T-cell (primary cell): Measurements from ENCODE around the gene TAF9B. TPM values are rescaled to one million over a fixed set of nuclear protein-coding genes. Genes with fewer than 3 reads are reported as not detected.
"Not testable (repeated sequence)": the region's sequence is repeated elsewhere in the genome, so short reads cannot be mapped to it uniquely, and the experiment has no call there.

Experiments
- ATAC-seq, 4 experiments: fragments of 200-7000 bp in 3 of 4; fragments of 150-1000 bp in 1 of 4; cut with Tn5 transposase; replicated peaks in 1 of 4; 1 replicate in 3 of 4; 2 replicates in 1 of 4; pipeline ENCODE4 v1.10.0; 2021; ENCODE audit warnings: moderate library complexity in 3 of 4, mild to moderate bottlenecking in 2 of 4, moderate number of reproducible peaks in 1 of 4
- CTCF ChIA-PET, 2 donors: fragments of 300-600 bp; sonication (Branson Sonifier 250); formaldehyde crosslinking; loops; one replicate each; lab custom pipeline; 2022; ENCODE audit warnings: antibody characterized with exemption in 2 of 2; lab: Charles Lee
- POLR2A ChIA-PET, 2 donors: fragments of 300-600 bp; sonication (Branson Sonifier 250); formaldehyde crosslinking; loops; one replicate each; lab custom pipeline; 2022; ENCODE audit warnings: antibody characterized with exemption in 2 of 2; lab: Charles Lee
- DNase-seq, 35 experiments: peaks; one replicate each; pipeline versions ENCODE4 v3.0.0 to v3.0.0-alpha.2; 2013 to 2023
- H3K27ac ChIP-seq: one replicate; pipeline ENCODE4 v1.5.1; 2013; ENCODE audit warnings: low read length
- H3K27me3 ChIP-seq, 2 experiments: replicated peaks in 1 of 2; 1 replicate in 1 of 2; 2 replicates in 1 of 2; pipeline versions ENCODE4 v1.6.1 to v1.7.0; 2013; ENCODE audit warnings: low read length in 1 of 2, mixed read lengths in 1 of 2; ENCODE audit not compliant: control insufficient read depth in 2 of 2, insufficient read depth in 2 of 2; ENCODE audit errors: extremely low read depth in 1 of 2
- H3K36me3 ChIP-seq, 2 donors: 1 replicate in 1 of 2; 2 replicates in 1 of 2; pipeline versions ENCODE4 v1.6.1 to v1.7.0; 2013; ENCODE audit warnings: low read length in 1 of 2; ENCODE audit not compliant: control insufficient read depth in 2 of 2, insufficient read depth in 1 of 2; ENCODE audit errors: extremely low read depth in 1 of 2
- H3K4me1 ChIP-seq, 2 experiments: 1 replicate in 1 of 2; 2 replicates in 1 of 2; pipeline versions ENCODE4 v1.6.1 to v1.7.0; 2013; ENCODE audit warnings: low read length in 2 of 2, mixed read lengths in 1 of 2; ENCODE audit not compliant: insufficient read depth in 2 of 2, control insufficient read depth in 1 of 2; ENCODE audit errors: extremely low read depth in 1 of 2
- H3K4me3 ChIP-seq, 2 donors: 1 replicate in 1 of 2; 2 replicates in 1 of 2; pipeline versions ENCODE4 v1.5.1 to v1.7.0; 2013; ENCODE audit warnings: mild to moderate bottlenecking in 2 of 2, low read length in 1 of 2, moderate library complexity in 1 of 2; ENCODE audit not compliant: control insufficient read depth in 1 of 2; ENCODE audit errors: extremely low read depth in 1 of 2
- H3K9me3 ChIP-seq: 2 replicates; pipeline ENCODE4 v1.7.0; 2013
- H3K27ac Mint-ChIP-seq, 2 donors: one replicate each; pipeline ENCODE4 v1.8.0; 2020 to 2021; ENCODE audit warnings: mild to moderate bottlenecking in 2 of 2, mixed read lengths in 2 of 2
- H3K27me3 Mint-ChIP-seq, 2 donors: one replicate each; pipeline ENCODE4 v1.8.0; 2021 to 2022; ENCODE audit warnings: mixed read lengths in 2 of 2
- H3K36me3 Mint-ChIP-seq: one replicate; pipeline ENCODE4 v1.8.0; 2021; ENCODE audit warnings: mixed read lengths
- H3K4me1 Mint-ChIP-seq, 3 donors: one replicate each; pipeline ENCODE4 v1.8.0; 2020 to 2022; ENCODE audit warnings: mixed read lengths in 3 of 3, mild to moderate bottlenecking in 1 of 3
- H3K4me3 Mint-ChIP-seq, 3 donors: one replicate each; pipeline ENCODE4 v1.8.0; 2020 to 2022; ENCODE audit warnings: mild to moderate bottlenecking in 3 of 3, mixed read lengths in 3 of 3, moderate library complexity in 3 of 3
- H3K9me3 Mint-ChIP-seq, 3 donors: one replicate each; pipeline ENCODE4 v1.8.0; 2020 to 2022; ENCODE audit warnings: mixed read lengths in 3 of 3
- WGBS: methylation state at CpG from one replicate; pipeline ENCODE4 v1.1.5; 2013; ENCODE audit warnings: missing lambda C conversion rate; ENCODE audit not compliant: insufficient coverage; 5-methylcytosine and 5-hydroxymethylcytosine counted together
- total RNA-seq, 35 experiments: library from RNA in 6 of 35; stranded (reverse) in 6 of 35; fragments of 120-200 nt in 1 of 35; gene quantifications; one replicate each; pipeline versions ENCODE4 v1.2.1 to v1.2.4 and lab custom pipeline; 2013 to 2026

TAF9B gene
- total RNA-seq, 5 donors from 2014 or later (not counting 1 experiment from before 2014, with no cell fraction given) = 8.3 to 18.4 (median 17.5) TPM

GRCh38 chrX:78160711-78161110 lies 21.3 kb upstream of the TAF9B start:
- peaks cover 0 to 26% of the 10 kb centered on the region in 2 donors for H3K27me3 Mint-ChIP-seq

GRCh38 chrX:78157846-78158245 lies 18.4 kb upstream of the TAF9B start:
- H3K4me3 ChIP-seq, H3K9me3 Mint-ChIP-seq, ATAC-seq, CTCF ChIA-PET, DNase-seq, POLR2A ChIA-PET, H3K4me3 Mint-ChIP-seq, H3K36me3 Mint-ChIP-seq, H3K27me3 ChIP-seq, H3K36me3 ChIP-seq, H3K9me3 ChIP-seq, H3K27ac ChIP-seq, H3K27ac Mint-ChIP-seq: not testable (repeated sequence)
- 79% methylated on average over 4 of the region's 10 CpGs for WGBS
- peaks cover 0 to 27% of the 10 kb centered on the region in 2 donors for H3K27me3 Mint-ChIP-seq
- H3K4me1 Mint-ChIP-seq = peaks cover 0 to 29% (median 27%) of the 10 kb centered on the region in 3 donors
- H3K4me1 ChIP-seq = peaks cover 0 to 14% of the 10 kb centered on the region in 2 experiments

More at GRCh38 chrX:78160711-78161110, 21.3 kb upstream of the TAF9B start:
- H3K36me3 Mint-ChIP-seq, H3K4me3 Mint-ChIP-seq, H3K9me3 ChIP-seq, H3K36me3 ChIP-seq, CTCF ChIA-PET, ATAC-seq, H3K4me3 ChIP-seq, H3K27me3 ChIP-seq, DNase-seq, H3K9me3 Mint-ChIP-seq, H3K27ac ChIP-seq, H3K27ac Mint-ChIP-seq: not testable (repeated sequence)
- H3K4me1 Mint-ChIP-seq = peaks cover 0 to 30% (median 27%) of the 10 kb centered on the region in 3 donors
- WGBS = no CpG with 5 or more reads among the region's 4 CpGs
- peaks cover 0 to 14% of the 10 kb centered on the region in 2 experiments for H3K4me1 ChIP-seq
- POLR2A ChIA-PET = interaction anchor here in 1 of 2 donors (0.6 kb wide), 1 partner anchor 35 kb away, joined by 3 read pairs; no protein-coding TSS in a partner anchor

GRCh38 chrX:78157373-78157772 lies 17.9 kb upstream of the TAF9B start:
- Mint-ChIP-seq H3K27ac (peak overlapping the region in 1 of 2 donors; percentile 39), H3K4me1 (peaks cover 0 to 27% (median 26%) of the 10 kb centered on the region in 3 donors), H3K27me3 (peaks cover 0 to 25% of the 10 kb centered on the region in 2 donors)
- CTCF ChIA-PET, H3K4me3 ChIP-seq, H3K4me3 Mint-ChIP-seq, H3K9me3 ChIP-seq, POLR2A ChIA-PET, H3K9me3 Mint-ChIP-seq, H3K36me3 Mint-ChIP-seq, H3K36me3 ChIP-seq, H3K27ac ChIP-seq, H3K27me3 ChIP-seq, ATAC-seq: not testable (repeated sequence)
- peaks cover 0 to 14% of the 10 kb centered on the region in 2 experiments for H3K4me1 ChIP-seq
- no CpG with 5 or more reads among the region's 2 CpGs for WGBS
- DNase-seq = peak in 21 of 35 experiments; percentile 5 to 42 (median 15)

DNA sequence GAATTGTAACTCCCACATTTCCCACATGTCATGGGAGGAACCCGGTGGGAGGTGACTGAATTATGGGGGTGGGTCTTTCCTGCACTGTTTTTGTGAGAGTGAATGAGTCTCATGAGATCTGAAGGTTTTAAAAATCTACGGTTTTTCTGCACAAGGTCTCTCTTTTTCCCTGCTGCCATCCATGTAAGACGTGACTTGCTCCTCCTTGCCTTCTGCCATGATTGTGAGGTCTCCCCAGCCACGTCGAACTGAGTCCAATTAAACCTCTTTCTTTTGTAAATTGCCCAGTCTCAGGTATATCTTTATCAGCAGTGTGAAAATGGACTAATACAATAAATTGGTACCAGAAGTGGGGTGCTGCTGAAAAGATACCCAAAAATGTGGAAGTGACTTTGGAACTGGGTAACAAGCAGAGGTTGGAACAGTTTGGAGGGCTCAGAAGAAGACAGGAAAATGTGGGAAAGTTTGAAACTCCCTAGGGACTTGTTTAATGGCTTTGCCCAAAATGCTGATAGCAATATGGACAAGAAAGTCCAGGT lies 7.6 kb upstream of the TAF9B start:
- peaks cover 7 to 21% (median 14%) of the 10 kb centered on the region in 3 donors for H3K9me3 Mint-ChIP-seq
- H3K36me3 Mint-ChIP-seq, POLR2A ChIA-PET, H3K27me3 Mint-ChIP-seq, H3K4me1 ChIP-seq, H3K4me3 Mint-ChIP-seq, H3K27me3 ChIP-seq, ATAC-seq, H3K36me3 ChIP-seq, H3K4me1 Mint-ChIP-seq, H3K27ac Mint-ChIP-seq, H3K27ac ChIP-seq, CTCF ChIA-PET, H3K9me3 ChIP-seq, H3K4me3 ChIP-seq, DNase-seq: not testable (repeated sequence)
- WGBS = no CpG with 5 or more reads among the region's 5 CpGs

- DNase-seq (no peak), ATAC-seq (no peak)
- Mint-ChIP-seq H3K4me3 (peak overlapping the region; percentile 84 to 94 (median 89)), H3K27ac (peak overlapping the region; percentile 7 to 19), H3K27me3 (peaks cover 0 to 8% of the 10 kb centered on the region in 2 donors), H3K36me3 (no peaks in the 10 kb centered on the region), H3K9me3 (no peaks in the 10 kb centered on the region), H3K4me1 (peaks cover 7 to 10% (median 7%) of the 10 kb centered on the region in 3 donors)
- no peaks in the 10 kb centered on the region for H3K9me3 ChIP-seq
- H3K27ac ChIP-seq = no peak overlapping the region
- ChIA-PET CTCF (interaction anchor here in 1 of 2 donors (1.7 kb wide), 1 partner anchor 60 kb away, joined by 7 read pairs; no protein-coding TSS in a partner anchor), POLR2A (interaction anchor here in 1 of 2 donors (0.6 to 1.0 kb wide), 2 partner anchors 8 to 231 kb away, joined by 3 read pairs; no protein-coding TSS in a partner anchor)
- WGBS = 98% methylated on average over 9 of the region's 9 CpGs
- peak overlapping the region in 1 of 2 donors; percentile 78 for H3K4me3 ChIP-seq
- H3K27me3 ChIP-seq = no peaks in the 10 kb centered on the region
- peaks cover 0 to 14% of the 10 kb centered on the region in 2 experiments for H3K4me1 ChIP-seq
- H3K36me3 ChIP-seq = no peaks in the 10 kb centered on the region
These were observed 756 bp upstream of the TAF9B start for GRCh38 chrX:78140206-78140605.

- CTCF ChIA-PET = no interaction called here
These were observed 6.1 kb downstream of the TAF9B start for GRCh38 chrX:78133238-78133960.

More at GRCh38 chrX:78133238-78133960, 6.1 kb downstream of the TAF9B start:
- no CpG with 5 or more reads among the region's 4 CpGs for WGBS
- Histone ChIP-seq H3K36me3 (peaks cover 0 to 2% of the 10 kb centered on the region in 2 donors), H3K27ac (no peak overlapping the region), H3K9me3 (no peaks in the 10 kb centered on the region), H3K4me1 (peaks cover 0 to 2% of the 10 kb centered on the region in 2 experiments), H3K27me3 (no peaks in the 10 kb centered on the region), H3K4me3 (no peak overlapping the region)
- Mint-ChIP-seq H3K27me3 (no peaks in the 10 kb centered on the region), H3K4me1 (peaks cover 5 to 15% (median 14%) of the 10 kb centered on the region in 3 donors), H3K4me3 (no peak overlapping the region), H3K27ac (peak overlapping the region in 1 of 2 donors; percentile 68), H3K9me3 (no peaks in the 10 kb centered on the region), H3K36me3 (peaks cover 6% of the 10 kb centered on the region)
- DNase-seq = no peak
- POLR2A ChIA-PET = interaction anchor here in 1 of 2 donors (0.6 kb wide), 1 partner anchor 217 kb away, joined by 3 read pairs; no protein-coding TSS in a partner anchor
- ATAC-seq = no peak
